Heart left ventricle (tissue), 16 donors: ENCODE data around the gene CIT. TPM values are rescaled to one million over a fixed set of nuclear protein-coding genes. Genes with fewer than 3 reads are reported as not detected.

ENCODE experiments used
- ATAC-seq, 4 donors: fragments of 200-7000 bp; cut with Tn5 transposase; one replicate each; pipeline ENCODE4 v1.9.1; 2020 to 2022; ENCODE audit warnings: moderate library complexity in 4 of 4, mild to moderate bottlenecking in 3 of 4, moderate number of reproducible peaks in 1 of 4
- DNase-seq, 5 donors: peaks; one replicate each; pipeline ENCODE4 v3.0.0-alpha.2; 2020
- H3K27ac ChIP-seq, 12 donors: fragments of 200-600 bp; sonication (generic) in 4 of 12; one replicate each; pipeline versions ENCODE4 v1.5.0 to v1.8.0; 2016 to 2022; ENCODE audit warnings: mild to moderate bottlenecking in 2 of 12
- H3K27me3 ChIP-seq, 9 donors: fragments of 200-600 bp; sonication (generic) in 2 of 9; one replicate each; pipeline versions ENCODE4 v1.5.1 to v1.8.0; 2016 to 2022; ENCODE audit warnings: mild to moderate bottlenecking in 3 of 9
- H3K36me3 ChIP-seq, 9 donors: fragments of 200-600 bp; sonication (generic) in 2 of 9; one replicate each; pipeline versions ENCODE4 v1.5.0 to v1.8.0; 2018 to 2022; ENCODE audit warnings: mild to moderate bottlenecking in 2 of 9
- H3K4me1 ChIP-seq, 12 donors: fragments of 200-600 bp; sonication (generic) in 4 of 12; one replicate each; pipeline versions ENCODE4 v1.5.0 to v1.8.0; 2016 to 2022; ENCODE audit warnings: mild to moderate bottlenecking in 3 of 12
- H3K4me3 ChIP-seq, 12 donors: fragments of 200-600 bp; sonication (generic) in 4 of 12; one replicate each; pipeline versions ENCODE4 v1.5.0 to v1.8.0; 2017 to 2022; ENCODE audit warnings: mild to moderate bottlenecking in 9 of 12, moderate library complexity in 4 of 12
- H3K9me3 ChIP-seq, 12 donors: fragments of 200-600 bp; sonication (generic) in 4 of 12; one replicate each; pipeline versions ENCODE4 v1.5.0 to v1.8.0; 2016 to 2022; ENCODE audit warnings: mild to moderate bottlenecking in 1 of 12
- POLR2A ChIP-seq, 2 donors: fragments of 450-650 bp; IDR thresholded peaks; one replicate each; pipeline ENCODE4 v1.6.1; 2017; ENCODE audit warnings: antibody characterized with exemption in 2 of 2, mild to moderate bottlenecking in 2 of 2, moderate library complexity in 2 of 2
- WGBS, 4 donors: extraction: QIAGEN DNeasy Blood & Tissue Kit in 2 of 4; methylation state at CpG; one replicate each; pipeline versions ENCODE4 v1.1.5 to v1.1.7; 2013 to 2018; 5-methylcytosine and 5-hydroxymethylcytosine counted together
- intact Hi-C, 10 donors: fragments of 100-400 bp; cut with DNase I; formaldehyde crosslinking; loops; one replicate each; pipeline versions ENCODE4 v1.11.1 to v1.14.2; 2022
- polyA plus RNA-seq, 2 donors: library from polyadenylated mRNA; stranded (reverse); fragments of 200-250 nt; gene quantifications; one replicate each; pipeline ENCODE4 v1.2.3, GENCODE V29; 2013
- total RNA-seq, 9 donors: library from RNA; depleted of rRNA in 2 of 9; stranded (reverse); fragments of >200 nt in 2 of 9; fragmentation: NEBNext Ultra II Directional in 3 of 9; extraction: Animal tissue kit (Norgen Biotek cat#: 25700) in 3 of 9; gene quantifications; one replicate each; pipeline versions ENCODE4 v1.1.0 to v1.2.4, GENCODE V29; 2016 to 2023
- TF ChIP-seq, protein P1 (sequence below), 12 donors: fragments of 200-600 bp; sonication (generic) in 4 of 12; IDR thresholded peaks; one replicate each; pipeline versions ENCODE4 v1.5.0 to v1.8.0; 2018 to 2022; ENCODE audit warnings: antibody characterized with exemption in 12 of 12, mild to moderate bottlenecking in 5 of 12
- donor health status: ischemic (EF 13 %, LVEDD 7.1; RV severe dilation, severe dysfunction).
- donor health status: healthy with polysubstance abuse.
- donor health status: DM: no; HTN: yes; CAD: no.
- donor health status: DM: no; HTN: no; CAD: no.
- donor health status: ischemic (EF 25% LVEDD 6.9; RV normal size, moderate dysfunction).
- donor health status: ischemic (EF 25% LVEDD 5.7; RV mildly dilated, moderate dysfunction).
- donor health status: healthy.
- donor health status: DM: yes; HTN: yes; CAD: no.
- donor health status: ischemic (EF 35%, LVEDD 5.7; RV mildly dilated, moderate dysfunction).
- donor health status: nonischemic (EF 11% LVEDD 7.7; RV severe dilation, severe dysfunction).
- donor health status: DM: yes; HTN: yes; CAD: no.
- donor health status: PGD.
- donor health status: ischemic (EF 29% LVEDD 5.4; RV normal size, mild dysfunction).
- donor health status: nonischemic (EF 23%, LVEDD 6.1; RV moderate dilation, normal function).

CIT gene
- total and polyA plus RNA-seq, 11 donors, result 0.26 to 8.1 (median 1.9) TPM

DNA sequence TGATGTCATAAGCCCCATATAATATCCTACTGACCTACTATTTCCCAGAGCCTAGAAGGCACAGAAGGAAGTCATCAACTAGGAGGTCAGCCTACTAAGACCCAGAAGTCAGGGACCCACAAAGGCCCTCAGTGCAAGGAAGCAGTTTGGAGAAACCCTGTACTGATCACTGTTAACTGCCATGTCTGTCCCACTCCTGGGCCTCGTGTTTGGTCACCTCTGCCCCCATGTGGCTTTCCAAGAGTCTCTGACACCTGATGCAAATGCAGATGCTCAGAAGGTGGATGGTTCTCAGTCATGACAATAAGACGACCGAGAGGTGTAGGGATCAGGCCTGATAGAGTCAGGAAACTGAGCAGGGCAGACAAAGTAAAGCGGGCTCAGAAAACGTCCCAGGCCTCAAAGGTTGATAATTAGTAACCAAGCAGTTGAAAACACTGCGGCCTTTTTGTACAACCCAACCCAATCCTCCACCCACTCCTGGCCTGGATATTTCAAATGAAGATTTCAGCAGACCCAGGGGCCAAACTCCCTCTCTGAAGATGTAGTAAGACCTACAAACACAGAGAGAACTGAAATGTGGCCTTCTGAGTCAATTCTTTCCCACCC is 185.8 kb downstream of the CIT start:
- 88 to 93% (median 91%) methylated on average over 6 of the region's 6 CpGs for WGBS, 4 donors
- DNase-seq, result no peak
- intact Hi-C loops, result loop anchor here in 1 of 10 donors (10.0 kb wide), 1 partner anchor 93 kb away; no protein-coding TSS in a partner anchor
- no peaks in the 10 kb centered on the region for H3K27me3 ChIP-seq
- no peaks in the 10 kb centered on the region for H3K9me3 ChIP-seq
- no peak overlapping the region for H3K27ac ChIP-seq
- no peak for TF ChIP-seq POLR2A (IDR thresholded peaks at IDR 0.05)
- TF ChIP-seq, protein P1, sequence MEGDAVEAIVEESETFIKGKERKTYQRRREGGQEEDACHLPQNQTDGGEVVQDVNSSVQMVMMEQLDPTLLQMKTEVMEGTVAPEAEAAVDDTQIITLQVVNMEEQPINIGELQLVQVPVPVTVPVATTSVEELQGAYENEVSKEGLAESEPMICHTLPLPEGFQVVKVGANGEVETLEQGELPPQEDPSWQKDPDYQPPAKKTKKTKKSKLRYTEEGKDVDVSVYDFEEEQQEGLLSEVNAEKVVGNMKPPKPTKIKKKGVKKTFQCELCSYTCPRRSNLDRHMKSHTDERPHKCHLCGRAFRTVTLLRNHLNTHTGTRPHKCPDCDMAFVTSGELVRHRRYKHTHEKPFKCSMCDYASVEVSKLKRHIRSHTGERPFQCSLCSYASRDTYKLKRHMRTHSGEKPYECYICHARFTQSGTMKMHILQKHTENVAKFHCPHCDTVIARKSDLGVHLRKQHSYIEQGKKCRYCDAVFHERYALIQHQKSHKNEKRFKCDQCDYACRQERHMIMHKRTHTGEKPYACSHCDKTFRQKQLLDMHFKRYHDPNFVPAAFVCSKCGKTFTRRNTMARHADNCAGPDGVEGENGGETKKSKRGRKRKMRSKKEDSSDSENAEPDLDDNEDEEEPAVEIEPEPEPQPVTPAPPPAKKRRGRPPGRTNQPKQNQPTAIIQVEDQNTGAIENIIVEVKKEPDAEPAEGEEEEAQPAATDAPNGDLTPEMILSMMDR (IDR thresholded peaks at IDR 0.05), result no peak
- H3K36me3 ChIP-seq, result peaks cover 0 to 5% (median 0%) of the 10 kb centered on the region in 9 donors
- no peak for ATAC-seq
- H3K4me1 ChIP-seq, result peaks cover 0 to 37% (median 20%) of the 10 kb centered on the region in 12 donors
- no peak overlapping the region for H3K4me3 ChIP-seq

DNA sequence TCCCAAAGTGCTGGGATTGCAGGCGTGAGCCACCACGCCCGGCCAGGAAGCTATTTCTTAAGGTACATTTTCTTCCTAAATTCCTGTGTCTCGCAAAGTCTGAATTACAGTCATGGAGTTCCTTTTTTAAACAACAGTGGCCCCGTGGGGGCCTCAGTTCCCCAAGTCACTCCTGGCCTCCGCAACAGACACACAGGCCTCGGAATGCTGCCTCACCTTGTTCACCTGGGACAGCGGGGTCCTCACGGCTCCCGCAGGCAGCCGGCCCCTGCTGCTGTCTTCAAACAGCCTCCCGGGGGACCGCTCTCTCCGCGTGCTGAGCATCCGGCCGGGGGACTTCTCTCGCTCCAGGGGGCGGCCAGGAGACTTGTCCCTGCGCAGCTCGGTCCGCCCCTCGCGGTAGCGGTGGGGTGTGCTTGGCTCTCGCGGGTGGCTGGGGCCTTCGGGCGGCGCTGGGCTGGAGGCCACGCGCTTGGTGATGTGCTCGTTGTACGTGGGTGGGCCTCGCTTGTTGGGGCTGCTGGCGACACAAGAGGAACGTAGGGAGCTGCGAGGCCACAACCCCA is 187.1 kb downstream of the CIT start:
- no peak for ATAC-seq
- Histone ChIP-seq H3K4me3 (no peak overlapping the region), H3K36me3 (peaks cover 0 to 5% (median 0%) of the 10 kb centered on the region in 9 donors), H3K27me3 (no peaks in the 10 kb centered on the region), H3K9me3 (no peaks in the 10 kb centered on the region), H3K27ac (no peak overlapping the region), H3K4me1 (peaks cover 0 to 45% (median 21%) of the 10 kb centered on the region in 12 donors)
- WGBS, 4 donors, result 97 to 99% (median 97%) methylated on average over 12 to 38 of the region's 38 CpGs
- no peak for DNase-seq
- intact Hi-C loops, result loop anchor here in 1 of 10 donors (10.0 kb wide), 1 partner anchor 95 kb away; no protein-coding TSS in a partner anchor
- TF ChIP-seq POLR2A (IDR thresholded peaks at IDR 0.05), result no peak

DNA sequence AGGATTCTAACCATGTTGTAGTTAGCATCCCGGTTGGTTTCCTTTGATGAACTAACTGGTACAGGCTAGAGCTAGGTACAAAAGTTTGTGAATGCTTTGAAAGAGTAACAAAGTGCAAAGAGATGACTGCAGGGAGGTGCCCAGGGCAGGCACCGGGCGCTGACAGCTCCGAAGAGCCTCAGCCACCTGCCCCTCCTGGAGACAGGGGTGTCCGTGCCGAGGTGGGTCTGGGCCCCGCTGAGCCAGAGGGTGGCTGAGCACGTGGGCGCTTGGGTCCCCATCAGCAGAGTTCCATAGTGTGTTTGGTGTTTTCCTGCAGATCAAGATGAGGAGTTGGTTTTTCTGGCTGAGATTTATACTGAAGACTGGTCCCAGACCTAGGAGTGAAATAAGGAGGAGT is 189.2 kb downstream of the CIT start:
- 92 to 94% (median 93%) methylated on average over 9 of the region's 9 CpGs for WGBS, 4 donors
- no peak for ATAC-seq
- H3K27ac ChIP-seq, result no peak overlapping the region
- no peaks in the 10 kb centered on the region for H3K9me3 ChIP-seq
- DNase-seq, result no peak
- no peaks in the 10 kb centered on the region for H3K27me3 ChIP-seq
- peaks cover 0 to 5% (median 0%) of the 10 kb centered on the region in 9 donors for H3K36me3 ChIP-seq
- intact Hi-C loops, result no loop called here
- TF ChIP-seq, protein P1 (IDR thresholded peaks at IDR 0.05), result no peak
- no peak overlapping the region for H3K4me3 ChIP-seq
- H3K4me1 ChIP-seq, result peaks cover 0 to 46% (median 20%) of the 10 kb centered on the region in 12 donors

DNA sequence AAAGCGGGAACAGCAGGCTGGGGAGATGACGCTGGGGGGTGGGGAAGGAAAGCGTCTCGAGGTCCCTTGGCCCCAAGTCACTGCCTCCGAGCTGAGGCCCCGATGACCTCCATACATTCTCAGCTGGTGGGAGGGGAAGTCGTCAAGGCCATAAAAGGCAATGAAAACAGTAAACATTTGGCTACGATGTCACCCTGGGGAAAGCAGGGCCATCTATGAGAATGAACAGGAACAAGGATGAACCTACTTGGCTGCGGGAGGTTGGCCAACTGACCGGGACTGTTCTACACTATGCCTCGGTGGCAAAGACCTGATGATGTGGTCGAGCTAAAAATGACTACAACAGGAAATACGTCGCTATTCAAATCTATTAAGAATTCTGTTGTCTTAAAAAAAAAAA is 189.7 kb downstream of the CIT start:
- intact Hi-C loops, result no loop called here
- WGBS, 4 donors, result 52 to 67% (median 61%) methylated on average over 14 of the region's 14 CpGs
- no peaks in the 10 kb centered on the region for H3K27me3 ChIP-seq
- H3K27ac ChIP-seq, result no peak overlapping the region
- TF ChIP-seq, protein P1 (IDR thresholded peaks at IDR 0.05), result no peak
- TF ChIP-seq POLR2A (IDR thresholded peaks at IDR 0.05), result no peak
- peaks cover 0 to 46% (median 21%) of the 10 kb centered on the region in 12 donors for H3K4me1 ChIP-seq
- no peak for DNase-seq
- no peaks in the 10 kb centered on the region for H3K9me3 ChIP-seq
- ATAC-seq, result peak in 1 of 4 donors; percentile 32
- no peak overlapping the region for H3K4me3 ChIP-seq
- peaks cover 0 to 5% (median 0%) of the 10 kb centered on the region in 9 donors for H3K36me3 ChIP-seq
